CD14-positive monocyte (primary cell): ENCODE data around the gene NAV1. TPM values are rescaled to one million over a fixed set of nuclear protein-coding genes. Genes with fewer than 3 reads are reported as not detected.

Experiments used
- DNase-seq, 3 donors: peaks; one replicate each; pipeline ENCODE4 v3.0.0-alpha.2; 2011 to 2022
- H2AFZ ChIP-seq: 2 replicates; pipeline ENCODE4 v1.6.0; 2012; ENCODE audit warnings: mild to moderate bottlenecking, low read depth, low read length, inconsistent platforms; ENCODE audit not compliant: insufficient read depth, poor library complexity, severe bottlenecking
- H3K27ac ChIP-seq, 2 donors: 1 replicate in 1 of 2; 2 replicates in 1 of 2; pipeline ENCODE4 v1.5.1; 2012 to 2013; ENCODE audit warnings: low read length in 2 of 2, control low read depth in 1 of 2, inconsistent platforms in 1 of 2, low read depth in 1 of 2, mild to moderate bottlenecking in 1 of 2
- H3K27me3 ChIP-seq, 2 donors: one replicate each; pipeline versions ENCODE4 v1.6.0 to v1.6.1; 2011 to 2013; ENCODE audit warnings: low read length in 2 of 2; ENCODE audit not compliant: control insufficient read depth in 2 of 2, insufficient read depth in 2 of 2
- H3K36me3 ChIP-seq, 2 donors: replicated peaks in 1 of 2; 1 replicate in 1 of 2; 2 replicates in 1 of 2; pipeline versions ENCODE4 v1.5.1 to v1.6.1; 2012 to 2013; ENCODE audit warnings: low read length in 2 of 2, control low read depth in 1 of 2, inconsistent platforms in 1 of 2, mild to moderate bottlenecking in 1 of 2; ENCODE audit not compliant: insufficient read depth in 2 of 2, control insufficient read depth in 1 of 2
- H3K4me1 ChIP-seq, 2 donors: 1 replicate in 1 of 2; 2 replicates in 1 of 2; pipeline versions ENCODE4 v1.5.1 to v1.6.1; 2012 to 2013; ENCODE audit warnings: low read length in 2 of 2, control low read depth in 1 of 2, inconsistent platforms in 1 of 2, mild to moderate bottlenecking in 1 of 2, moderate library complexity in 1 of 2; ENCODE audit not compliant: insufficient read depth in 2 of 2, control insufficient read depth in 1 of 2
- H3K4me2 ChIP-seq: replicated peaks from 2 replicates; pipeline ENCODE3; 2012; ENCODE audit warnings: low read length, moderate library complexity, mild to moderate bottlenecking; ENCODE audit not compliant: poor library complexity, severe bottlenecking; ENCODE audit errors: extremely low read depth
- H3K4me3 ChIP-seq, 3 experiments: fragments of 200-600 bp in 1 of 3; sonication (generic) in 1 of 3; replicated peaks in 1 of 3; 1 replicate in 2 of 3; 2 replicates in 1 of 3; pipeline ENCODE4 v1.5.1; 2011 to 2013; ENCODE audit warnings: low read length in 3 of 3, mild to moderate bottlenecking in 3 of 3, control low read depth in 2 of 3, low read depth in 2 of 3, inconsistent platforms in 1 of 3, moderate library complexity in 1 of 3
- H3K79me2 ChIP-seq: 2 replicates; pipeline ENCODE4 v1.6.0; 2012; ENCODE audit warnings: mild to moderate bottlenecking, control low read depth, inconsistent platforms, low read length, moderate library complexity; ENCODE audit not compliant: insufficient read depth
- H3K9ac ChIP-seq: 2 replicates; pipeline ENCODE4 v1.6.0; 2017; ENCODE audit warnings: low read length, mild to moderate bottlenecking; ENCODE audit not compliant: insufficient read depth, poor library complexity, severe bottlenecking
- H3K9me3 ChIP-seq, 2 donors: replicated peaks in 1 of 2; 1 replicate in 1 of 2; 2 replicates in 1 of 2; pipeline versions ENCODE4 v1.5.1 to v1.6.1; 2012 to 2013; ENCODE audit warnings: low read length in 2 of 2, control low read depth in 1 of 2; ENCODE audit not compliant: control insufficient read depth in 1 of 2, insufficient read depth in 1 of 2
- H4K20me1 ChIP-seq: 2 replicates; pipeline ENCODE4 v1.6.0; 2012; ENCODE audit warnings: mild to moderate bottlenecking, low read length, control low read depth, moderate library complexity; ENCODE audit not compliant: insufficient read depth
- H3K27ac Mint-ChIP-seq, 7 donors: one replicate each; pipeline ENCODE4 v1.8.0; 2020; ENCODE audit warnings: mild to moderate bottlenecking in 7 of 7, mixed read lengths in 7 of 7, moderate library complexity in 6 of 7, inconsistent platforms in 2 of 7
- H3K27me3 Mint-ChIP-seq, 3 donors: one replicate each; pipeline ENCODE4 v1.8.0; 2021 to 2022; ENCODE audit warnings: low read depth in 3 of 3, mild to moderate bottlenecking in 3 of 3, mixed read lengths in 3 of 3, moderate library complexity in 3 of 3, inconsistent platforms in 1 of 3
- H3K36me3 Mint-ChIP-seq, 2 donors: one replicate each; pipeline ENCODE4 v1.8.0; 2020; ENCODE audit warnings: mixed read lengths in 2 of 2, inconsistent platforms in 1 of 2, mild to moderate bottlenecking in 1 of 2
- H3K4me1 Mint-ChIP-seq: one replicate; pipeline ENCODE4 v1.8.0; 2020; ENCODE audit warnings: mild to moderate bottlenecking, mixed read lengths
- H3K4me3 Mint-ChIP-seq, 2 donors: one replicate each; pipeline ENCODE4 v1.8.0; 2020; ENCODE audit warnings: mild to moderate bottlenecking in 2 of 2, mixed read lengths in 2 of 2, moderate library complexity in 1 of 2
- H3K9me3 Mint-ChIP-seq, 7 donors: one replicate each; pipeline ENCODE4 v1.8.0; 2020 to 2022; ENCODE audit warnings: mixed read lengths in 7 of 7, mild to moderate bottlenecking in 6 of 7, moderate library complexity in 6 of 7, inconsistent platforms in 2 of 7
- WGBS: methylation state at CpG from one replicate; pipeline ENCODE4 v1.1.5; 2013; ENCODE audit warnings: missing lambda C conversion rate; ENCODE audit not compliant: insufficient coverage; 5-methylcytosine and 5-hydroxymethylcytosine counted together
- intact Hi-C, 2 donors: fragments of 100-400 bp; cut with micrococcal nuclease; formaldehyde crosslinking; loops; one replicate each; pipeline versions ENCODE4 v1.15.0 to v1.15.1; 2023
- polyA plus RNA-seq, 3 donors: library from polyadenylated mRNA; depleted of rRNA in 1 of 3; unstranded in 2 of 3; stranded (reverse) in 1 of 3; fragments of 300-500 nt in 2 of 3; fragments of >200 nt in 1 of 3; fragmentation: Illumina TruSeq in 2 of 3; gene quantifications; 1 replicate in 2 of 3; 2 replicates in 1 of 3; pipeline ENCODE4 v1.2.3, GENCODE V29; 2012 to 2021
- TF ChIP-seq, protein P1 (sequence below): fragments of 200-600 bp; IDR thresholded peaks from one replicate; pipeline ENCODE4 v1.8.0; 2022; ENCODE audit warnings: antibody characterized with exemption, mild to moderate bottlenecking

Gene NAV1
- polyA plus RNA-seq, 3 donors: 0.37 to 1.4 (median 0.89) TPM

DNA sequence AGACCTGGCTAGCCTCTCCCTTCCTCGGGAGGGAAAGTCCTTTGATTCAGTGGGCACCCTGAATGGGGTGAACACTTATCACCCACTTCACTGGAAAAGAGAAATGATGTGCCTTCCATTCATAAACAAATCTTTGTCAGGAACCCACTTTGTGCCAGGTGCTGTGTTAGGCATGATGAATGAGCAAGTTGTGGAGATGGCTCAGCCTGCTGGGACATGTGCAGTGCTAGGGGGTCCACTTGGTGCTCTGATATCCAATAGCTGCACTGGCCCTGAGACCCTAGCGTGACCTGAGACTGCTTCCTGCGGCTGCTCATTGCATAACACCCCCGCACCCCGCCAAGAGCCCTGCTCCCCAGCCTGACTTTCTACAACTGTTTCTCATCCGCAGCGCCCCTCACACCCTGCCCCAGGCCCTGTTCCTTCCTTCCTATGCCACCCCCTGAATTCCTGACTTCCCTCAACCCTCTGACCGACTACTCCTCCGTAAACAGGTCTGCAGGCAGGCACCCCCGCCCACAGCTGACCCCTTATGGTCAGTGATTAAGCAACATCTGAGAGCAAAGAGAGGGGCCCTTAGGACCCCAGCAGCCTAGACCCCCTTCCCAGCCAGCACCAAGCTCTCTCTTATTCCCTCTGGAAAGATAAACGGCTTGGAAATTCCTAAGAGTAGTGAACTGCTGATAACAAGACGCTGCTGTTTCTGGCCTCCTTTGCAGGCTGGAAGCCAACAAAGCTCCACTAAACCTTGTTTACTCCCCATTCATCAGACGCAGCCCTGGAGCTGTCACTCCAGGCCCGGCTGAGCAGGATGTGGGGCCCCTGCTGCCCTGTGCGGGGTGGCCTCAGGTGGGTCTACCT lies 44.9 kb upstream of the NAV1 start:
- Histone ChIP-seq H2AFZ (no peak overlapping the region), H3K27me3 (no peaks in the 10 kb centered on the region), H3K4me3 (no peak overlapping the region), H3K4me2 (no peak overlapping the region), H3K27ac (no peak overlapping the region), H3K79me2 (peaks cover 24% of the 10 kb centered on the region), H4K20me1 (peaks cover 65% of the 10 kb centered on the region), H3K9ac (no peak overlapping the region), H3K4me1 (peaks cover 40 to 45% of the 10 kb centered on the region in 2 donors), H3K9me3 (no peaks in the 10 kb centered on the region), H3K36me3 (peaks cover 36 to 66% of the 10 kb centered on the region in 2 donors)
- H3K27ac Mint-ChIP-seq: peak overlapping the region in 2 of 7 donors; percentile 63 to 68
- intact Hi-C loops: loop anchor here in 1 of 2 donors (10.0 kb wide), 1 partner anchor 59 kb away; no protein-coding TSS in a partner anchor
- H3K4me1 Mint-ChIP-seq: peaks cover 51% of the 10 kb centered on the region
- H3K27me3 Mint-ChIP-seq: peaks cover 0 to 7% (median 5%) of the 10 kb centered on the region in 3 donors
- WGBS: 6% methylated on average over 13 of the region's 15 CpGs
- DNase-seq: peak in 1 of 3 donors; percentile 18
- TF ChIP-seq, protein P1, sequence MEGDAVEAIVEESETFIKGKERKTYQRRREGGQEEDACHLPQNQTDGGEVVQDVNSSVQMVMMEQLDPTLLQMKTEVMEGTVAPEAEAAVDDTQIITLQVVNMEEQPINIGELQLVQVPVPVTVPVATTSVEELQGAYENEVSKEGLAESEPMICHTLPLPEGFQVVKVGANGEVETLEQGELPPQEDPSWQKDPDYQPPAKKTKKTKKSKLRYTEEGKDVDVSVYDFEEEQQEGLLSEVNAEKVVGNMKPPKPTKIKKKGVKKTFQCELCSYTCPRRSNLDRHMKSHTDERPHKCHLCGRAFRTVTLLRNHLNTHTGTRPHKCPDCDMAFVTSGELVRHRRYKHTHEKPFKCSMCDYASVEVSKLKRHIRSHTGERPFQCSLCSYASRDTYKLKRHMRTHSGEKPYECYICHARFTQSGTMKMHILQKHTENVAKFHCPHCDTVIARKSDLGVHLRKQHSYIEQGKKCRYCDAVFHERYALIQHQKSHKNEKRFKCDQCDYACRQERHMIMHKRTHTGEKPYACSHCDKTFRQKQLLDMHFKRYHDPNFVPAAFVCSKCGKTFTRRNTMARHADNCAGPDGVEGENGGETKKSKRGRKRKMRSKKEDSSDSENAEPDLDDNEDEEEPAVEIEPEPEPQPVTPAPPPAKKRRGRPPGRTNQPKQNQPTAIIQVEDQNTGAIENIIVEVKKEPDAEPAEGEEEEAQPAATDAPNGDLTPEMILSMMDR: no peak
- peaks cover 58 to 78% of the 10 kb centered on the region in 2 donors for H3K36me3 Mint-ChIP-seq
- peaks cover 0 to 12% (median 2%) of the 10 kb centered on the region in 7 donors for H3K9me3 Mint-ChIP-seq
- H3K4me3 Mint-ChIP-seq: no peak overlapping the region

DNA sequence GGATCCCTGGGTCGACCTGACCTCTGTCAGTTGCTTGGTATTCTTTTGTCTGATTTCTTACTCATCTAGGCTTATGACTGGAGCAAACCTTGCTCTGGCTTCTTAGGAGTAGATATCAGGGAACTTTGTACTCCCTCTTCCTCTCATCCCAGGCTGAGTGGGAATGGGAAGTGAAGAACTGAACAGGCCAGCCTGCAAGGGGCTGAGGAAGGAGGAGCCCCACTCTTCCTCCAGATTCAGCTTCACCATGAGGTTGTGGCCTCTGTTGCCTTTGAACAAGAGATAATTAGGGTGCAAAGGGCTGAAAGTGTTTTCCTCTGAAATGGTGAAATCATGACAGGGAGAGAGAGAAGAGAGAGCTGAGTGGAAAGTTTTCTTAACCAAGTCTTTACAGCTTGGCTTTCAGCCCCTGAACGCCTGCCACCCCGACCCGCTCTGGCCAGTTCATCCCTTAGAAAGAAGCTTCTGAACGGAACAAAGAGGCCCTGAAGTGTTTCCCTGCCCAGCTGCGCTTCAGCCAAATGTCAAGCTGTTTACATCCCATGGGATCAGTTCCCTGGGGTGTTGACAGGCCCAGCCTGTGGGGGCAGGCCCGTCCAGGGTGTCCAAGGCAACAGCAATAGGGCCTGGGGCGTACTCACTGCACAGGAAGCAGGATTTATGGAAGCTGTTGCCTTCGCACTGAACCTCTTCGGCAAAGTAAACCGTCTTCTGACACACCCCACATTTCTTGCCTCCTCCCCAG lies 43.2 kb upstream of the NAV1 start:
- H3K27me3 Mint-ChIP-seq: peaks cover 0 to 6% (median 4%) of the 10 kb centered on the region in 3 donors
- Histone ChIP-seq H3K27me3 (no peaks in the 10 kb centered on the region), H3K9me3 (no peaks in the 10 kb centered on the region), H3K4me3 (no peak overlapping the region), H3K36me3 (peaks cover 36 to 78% of the 10 kb centered on the region in 2 donors), H3K4me1 (peaks cover 23 to 28% of the 10 kb centered on the region in 2 donors), H3K79me2 (peaks cover 38% of the 10 kb centered on the region), H3K27ac (no peak overlapping the region), H3K4me2 (no peak overlapping the region), H2AFZ (no peak overlapping the region), H4K20me1 (peaks cover 78% of the 10 kb centered on the region), H3K9ac (no peak overlapping the region)
- peaks cover 0 to 9% (median 0%) of the 10 kb centered on the region in 7 donors for H3K9me3 Mint-ChIP-seq
- peak overlapping the region in 1 of 7 donors; percentile 40 for H3K27ac Mint-ChIP-seq
- H3K4me1 Mint-ChIP-seq: peaks cover 33% of the 10 kb centered on the region
- H3K36me3 Mint-ChIP-seq: peaks cover 62 to 78% of the 10 kb centered on the region in 2 donors
- no peak for DNase-seq
- no peak overlapping the region for H3K4me3 Mint-ChIP-seq
- intact Hi-C loops: loop anchor here in 1 of 2 donors (10.0 kb wide), 1 partner anchor 61 kb away; no protein-coding TSS in a partner anchor
- TF ChIP-seq, protein P1: no peak
- 98% methylated on average over 6 of the region's 11 CpGs for whole genome bisulfite sequencing
